Measurements from ENCODE around the gene SLC45A1. TPM values are rescaled to one million over a fixed set of nuclear protein-coding genes. Genes with fewer than 3 reads are reported as not detected.

SLC45A1 gene
- total RNA-seq, 1 experiment from 2014 or later, result 2.5 TPM

GRCh38 chr1:8357329-8358101 lies 39.6 kb downstream of the SLC45A1 start:
- DNase-seq (ENCODE audit: low read depth in 1 of 2, low spot score in 2 of 2), result no peak
- Histone ChIP-seq H3K27me3 (replicated peaks) (no peaks in the 10 kb centered on the region), H3K4me3 (no peak overlapping the region), H3K36me3 (peaks cover 92% of the 10 kb centered on the region), H3K27ac (no peak overlapping the region), H3K9me3 (replicated peaks) (no peaks in the 10 kb centered on the region), H3K4me1 (replicated peaks) (no peaks in the 10 kb centered on the region)

GRCh38 chr1:8358241-8358896 lies 40.5 kb downstream of the SLC45A1 start:
- no peak for DNase-seq (ENCODE audit: low read depth in 1 of 2, low spot score in 2 of 2)
- H3K36me3 ChIP-seq, result peaks cover 92% of the 10 kb centered on the region
- H3K9me3 ChIP-seq (replicated peaks), result no peaks in the 10 kb centered on the region
- no peak overlapping the region for H3K27ac ChIP-seq
- H3K4me3 ChIP-seq, result no peak overlapping the region
- no peaks in the 10 kb centered on the region for H3K27me3 ChIP-seq (replicated peaks)
- no peaks in the 10 kb centered on the region for H3K4me1 ChIP-seq (replicated peaks)

GRCh38 chr1:8358897-8359616 lies 41.1 kb downstream of the SLC45A1 start:
- 0 out of 2 replicates have a peak, but pooled peaks cover 3% of the 10 kb centered on the region for H3K4me1 ChIP-seq (replicated peaks)
- no peak for DNase-seq (ENCODE audit: low read depth in 1 of 2, low spot score in 2 of 2)
- no peaks in the 10 kb centered on the region for H3K27me3 ChIP-seq (replicated peaks)
- H3K4me3 ChIP-seq, result no peak overlapping the region
- no peaks in the 10 kb centered on the region for H3K9me3 ChIP-seq (replicated peaks)
- peaks cover 92% of the 10 kb centered on the region for H3K36me3 ChIP-seq
- no peak overlapping the region for H3K27ac ChIP-seq

GRCh38 chr1:8359617-8360481 lies 41.9 kb downstream of the SLC45A1 start:
- DNase-seq (ENCODE audit: low read depth in 1 of 2, low spot score in 2 of 2), result no peak

GRCh38 chr1:8360493-8361197 lies 42.7 kb downstream of the SLC45A1 start:
- Histone ChIP-seq H3K36me3 (peaks cover 85% of the 10 kb centered on the region), H3K27ac (no peak overlapping the region)

More at GRCh38 chr1:8359617-8360481, 41.9 kb downstream of the SLC45A1 start:
- Histone ChIP-seq H3K4me3 (no peak overlapping the region), H3K36me3 (peaks cover 91% of the 10 kb centered on the region), H3K27me3 (replicated peaks) (no peaks in the 10 kb centered on the region), H3K27ac (no peak overlapping the region), H3K9me3 (replicated peaks) (no peaks in the 10 kb centered on the region), H3K4me1 (replicated peaks) (0 out of 2 replicates have a peak, but pooled peaks cover 8% of the 10 kb centered on the region)

GRCh38 chr1:8361198-8361849 lies 43.4 kb downstream of the SLC45A1 start:
- Histone ChIP-seq H3K9me3 (replicated peaks) (no peaks in the 10 kb centered on the region), H3K27ac (no peak overlapping the region), H3K27me3 (replicated peaks) (no peaks in the 10 kb centered on the region), H3K4me1 (replicated peaks) (0 out of 2 replicates have a peak, but pooled peaks cover 8% of the 10 kb centered on the region), H3K36me3 (peaks cover 85% of the 10 kb centered on the region), H3K4me3 (no peak overlapping the region)
- no peak for DNase-seq (ENCODE audit: low read depth in 1 of 2, low spot score in 2 of 2)

More at GRCh38 chr1:8360493-8361197, 42.7 kb downstream of the SLC45A1 start:
- Histone ChIP-seq H3K4me1 (replicated peaks) (0 out of 2 replicates have a peak, but pooled peaks cover 8% of the 10 kb centered on the region), H3K27me3 (replicated peaks) (no peaks in the 10 kb centered on the region), H3K4me3 (no peak overlapping the region), H3K9me3 (replicated peaks) (no peaks in the 10 kb centered on the region)
- peak in 1 of 2 experiments; percentile 45 for DNase-seq (ENCODE audit: low read depth in 1 of 2, low spot score in 2 of 2)

GRCh38 chr1:8362701-8363101 lies 44.8 kb downstream of the SLC45A1 start:
- Histone ChIP-seq H3K27ac (no peak overlapping the region), H3K36me3 (peaks cover 75% of the 10 kb centered on the region), H3K27me3 (replicated peaks) (no peaks in the 10 kb centered on the region), H3K4me1 (replicated peaks) (0 out of 2 replicates have a peak, but pooled peaks cover 8% of the 10 kb centered on the region), H3K9me3 (replicated peaks) (no peaks in the 10 kb centered on the region), H3K4me3 (no peak overlapping the region)
- no peak for DNase-seq (ENCODE audit: low read depth in 1 of 2, low spot score in 2 of 2)

GRCh38 chr1:8363186-8363766 lies 45.4 kb downstream of the SLC45A1 start:
- Histone ChIP-seq H3K36me3 (peaks cover 70% of the 10 kb centered on the region), H3K27ac (no peak overlapping the region), H3K4me3 (no peak overlapping the region), H3K9me3 (replicated peaks) (no peaks in the 10 kb centered on the region), H3K27me3 (replicated peaks) (no peaks in the 10 kb centered on the region), H3K4me1 (replicated peaks) (0 out of 2 replicates have a peak, but pooled peaks cover 8% of the 10 kb centered on the region)
- no peak for DNase-seq (ENCODE audit: low read depth in 1 of 2, low spot score in 2 of 2)

GRCh38 chr1:8363767-8364301 lies 45.9 kb downstream of the SLC45A1 start:
- Histone ChIP-seq H3K4me3 (no peak overlapping the region), H3K4me1 (replicated peaks) (0 out of 2 replicates have a peak, but pooled peaks cover 8% of the 10 kb centered on the region), H3K36me3 (peaks cover 64% of the 10 kb centered on the region), H3K9me3 (replicated peaks) (no peaks in the 10 kb centered on the region), H3K27me3 (replicated peaks) (no peaks in the 10 kb centered on the region), H3K27ac (no peak overlapping the region)
- DNase-seq (ENCODE audit: low read depth in 1 of 2, low spot score in 2 of 2), result no peak

GRCh38 chr1:8364528-8365442 lies 46.9 kb downstream of the SLC45A1 start:
- Histone ChIP-seq H3K27me3 (replicated peaks) (no peaks in the 10 kb centered on the region), H3K4me1 (replicated peaks) (peaks cover 9% of the 10 kb centered on the region), H3K9me3 (replicated peaks) (no peaks in the 10 kb centered on the region), H3K27ac (no peak overlapping the region), H3K4me3 (no peak overlapping the region), H3K36me3 (peaks cover 55% of the 10 kb centered on the region)
- no peak for DNase-seq (ENCODE audit: low read depth in 1 of 2, low spot score in 2 of 2)

Data from SJSA1 (cell line).